SK-N-SH (cell line): ENCODE measurements around the gene PRKX. TPM values are rescaled to one million over a fixed set of nuclear protein-coding genes. Genes with fewer than 3 reads are reported as not detected.
"Not testable (repeated sequence)": the region's sequence is repeated elsewhere in the genome, so short reads cannot be mapped to it uniquely, and the experiment has no call there.

Experiments
- CTCF ChIA-PET: fragments of 300-600, 350-600 bp; formaldehyde crosslinking; extraction: SDS; loops from one replicate; lab custom pipeline; 2021; lab: Yijun Ruan, JAX
- POLR2A ChIA-PET: fragments of 350-600 bp; sonication (Branson Sonifier 250); formaldehyde crosslinking; extraction: SDS; loops from one replicate; lab custom pipeline; 2020; ENCODE audit warnings: antibody characterized with exemption, inconsistent platforms; lab: Yijun Ruan, JAX
- DNase-seq: peaks from one replicate; pipeline ENCODE4 v3.0.0; 2012
- H2AFZ ChIP-seq: fragments of 200-600 bp; sonication (generic); 2 replicates; pipeline ENCODE4 v1.8.1; 2016; ENCODE audit warnings: antibody characterized with exemption, mild to moderate bottlenecking, low read depth
- H3F3A ChIP-seq: fragments of 200-600 bp; sonication (generic); replicated peaks from 2 replicates; pipeline ENCODE3; 2016; ENCODE audit warnings: antibody characterized with exemption, mild to moderate bottlenecking; ENCODE audit not compliant: insufficient read depth
- H3K27ac ChIP-seq, 2 experiments: fragments of 200-500 bp in 1 of 2; fragments of 200-600 bp in 1 of 2; sonication (Bioruptor generic) in 1 of 2; sonication (generic), shearing (Covaris generic) in 1 of 2; 2 replicates each; pipeline versions ENCODE4 v1.5.1 to v1.6.1; 2014 to 2016; ENCODE audit warnings: low read depth in 2 of 2, inconsistent platforms in 1 of 2, low read length in 1 of 2, mild to moderate bottlenecking in 1 of 2, mixed read lengths in 1 of 2
- H3K27me3 ChIP-seq: fragments of 200-600 bp; sonication (generic), shearing (Covaris generic); 2 replicates; pipeline ENCODE4 v1.6.1; 2016; ENCODE audit warnings: mixed run types; ENCODE audit not compliant: insufficient read depth
- H3K36me3 ChIP-seq, 2 experiments: fragments of 200-500 bp in 1 of 2; fragments of 200-600 bp in 1 of 2; sonication (Bioruptor generic) in 1 of 2; sonication (generic) in 1 of 2; replicated peaks in 1 of 2; 2 replicates each; pipeline versions ENCODE3 to v1.5.1; 2014 to 2016; ENCODE audit warnings: low read length in 1 of 2, mild to moderate bottlenecking in 1 of 2; ENCODE audit not compliant: insufficient read depth in 2 of 2, control insufficient read depth in 1 of 2
- H3K4me1 ChIP-seq, 2 experiments: fragments of 200-500 bp in 1 of 2; fragments of 200-600 bp in 1 of 2; sonication (Bioruptor generic) in 1 of 2; sonication (generic), shearing (Covaris generic) in 1 of 2; 2 replicates each; pipeline versions ENCODE4 v1.5.1 to v1.6.1; 2014 to 2016; ENCODE audit warnings: low read depth in 1 of 2, low read length in 1 of 2, mixed run types in 1 of 2; ENCODE audit not compliant: insufficient read depth in 2 of 2, control insufficient read depth in 1 of 2
- H3K4me2 ChIP-seq: fragments of 200-600 bp; sonication (generic), shearing (Covaris generic); 2 replicates; pipeline ENCODE4 v1.6.1; 2017; ENCODE audit warnings: mixed run types
- H3K4me3 ChIP-seq, 2 experiments: fragments of 200-500 bp in 1 of 2; fragments of 200-600 bp in 1 of 2; sonication (Bioruptor generic) in 1 of 2; sonication (generic), shearing (Covaris generic) in 1 of 2; 2 replicates each; pipeline versions ENCODE4 v1.5.1 to v1.8.1; 2014 to 2016; ENCODE audit warnings: low read depth in 2 of 2, inconsistent platforms in 1 of 2, low read length in 1 of 2, mild to moderate bottlenecking in 1 of 2, mixed read lengths in 1 of 2, moderate library complexity in 1 of 2
- H3K79me2 ChIP-seq: fragments of 200-600 bp; sonication (generic); 2 replicates; pipeline ENCODE4 v1.8.1; 2017; ENCODE audit warnings: mild to moderate bottlenecking; ENCODE audit not compliant: insufficient read depth
- H3K9ac ChIP-seq: fragments of 200-600 bp; sonication (generic); 2 replicates; pipeline ENCODE4 v1.6.1; 2017; ENCODE audit warnings: mixed run types
- H3K9me2 ChIP-seq: fragments of 200-600 bp; sonication (generic); 2 replicates; pipeline ENCODE4 v1.6.1; 2017; ENCODE audit warnings: mixed run types
- H3K9me3 ChIP-seq: fragments of 200-600 bp; sonication (generic); 2 replicates; pipeline ENCODE4 v1.6.1; 2017; ENCODE audit warnings: mixed run types, mild to moderate bottlenecking, moderate library complexity
- H4K20me1 ChIP-seq: fragments of 200-600 bp; sonication (generic); 2 replicates; pipeline ENCODE4 v1.6.1; 2017; ENCODE audit warnings: mild to moderate bottlenecking, mixed run types; ENCODE audit not compliant: insufficient read depth
- CHD2 ChIP-seq: fragments of 150-350 bp; IDR thresholded peaks from 2 replicates; pipeline ENCODE4 v1.6.1; 2018; ENCODE audit warnings: low read length; ENCODE audit not compliant: partially characterized antibody
- ELF1 ChIP-seq: IDR thresholded peaks from 2 replicates; pipeline ENCODE4 v1.4.0; 2012
- EP300 ChIP-seq, 2 experiments: IDR thresholded peaks; 2 replicates each; pipeline versions ENCODE4 v1.4.0 to v1.6.1; 2012; ENCODE audit warnings: borderline replicate concordance in 1 of 2, low read depth in 1 of 2, low read length in 1 of 2
- EZH2phosphoT487 ChIP-seq: fragments of 200-600 bp; sonication (generic); IDR thresholded peaks from 2 replicates; pipeline ENCODE4 v1.6.1; 2017; ENCODE audit warnings: low read depth, mixed run types, mild to moderate bottlenecking, antibody characterized with exemption, moderate library complexity, borderline replicate concordance
- FOSL2 ChIP-seq: IDR thresholded peaks from 2 replicates; pipeline ENCODE4 v1.4.0; 2012; ENCODE audit warnings: low read depth, mild to moderate bottlenecking, moderate library complexity, borderline replicate concordance
- GABPA ChIP-seq: IDR thresholded peaks from 2 replicates; pipeline ENCODE4 v1.4.0; 2012; ENCODE audit warnings: low read depth, mild to moderate bottlenecking
- GATA2 ChIP-seq: sonication (generic); formaldehyde crosslinking; IDR thresholded peaks from 2 replicates; pipeline ENCODE4 v1.5.0; 2020; ENCODE audit warnings: mild to moderate bottlenecking, missing genetic modification reagents
- JUND ChIP-seq: IDR thresholded peaks from 2 replicates; pipeline ENCODE4 v1.4.0; 2012
- MAX ChIP-seq: IDR thresholded peaks from 2 replicates; pipeline ENCODE4 v1.4.0; 2012; ENCODE audit warnings: low read depth
- MEF2A ChIP-seq: IDR thresholded peaks from 2 replicates; pipeline ENCODE4 v1.4.0; 2012; ENCODE audit warnings: low read depth, borderline replicate concordance
- MXI1 ChIP-seq: IDR thresholded peaks from 2 replicates; pipeline ENCODE4 v1.6.1; 2012; ENCODE audit warnings: mild to moderate bottlenecking, low read depth, low read length, improper control_type of control experiment
- NFIC ChIP-seq: IDR thresholded peaks from 2 replicates; pipeline ENCODE4 v1.4.0; 2012; ENCODE audit warnings: borderline replicate concordance
- NRF1 ChIP-seq: IDR thresholded peaks from 2 replicates; pipeline ENCODE4 v1.6.1; 2012; ENCODE audit warnings: low read depth, mild to moderate bottlenecking, low read length
- POLR2AphosphoS5 ChIP-seq: IDR thresholded peaks from 2 replicates; pipeline ENCODE4 v1.6.1; 2012; ENCODE audit warnings: low read depth, low read length
- RFX5 ChIP-seq: IDR thresholded peaks from 2 replicates; pipeline ENCODE4 v1.6.1; 2012; ENCODE audit warnings: mild to moderate bottlenecking, improper control_type of control experiment, low read length
- SMC3 ChIP-seq: IDR thresholded peaks from 2 replicates; pipeline ENCODE4 v1.6.1; 2012; ENCODE audit warnings: low read depth, low read length, improper control_type of control experiment
- TEAD4 ChIP-seq: IDR thresholded peaks from 2 replicates; pipeline ENCODE4 v1.4.0; 2012; ENCODE audit warnings: mild to moderate bottlenecking, borderline replicate concordance; ENCODE audit not compliant: insufficient read depth
- USF1 ChIP-seq: IDR thresholded peaks from 2 replicates; pipeline ENCODE4 v1.4.0; 2012; ENCODE audit warnings: low read depth, borderline replicate concordance
- YY1 ChIP-seq: IDR thresholded peaks from 2 replicates; pipeline ENCODE4 v1.4.0; 2012; ENCODE audit warnings: low read depth, mild to moderate bottlenecking
- WGBS: methylation state at CpG from one replicate; pipeline ENCODE4 v1.1.6; 2017; ENCODE audit warnings: low lambda C conversion rate; 5-methylcytosine and 5-hydroxymethylcytosine counted together
- polyA plus RNA-seq, 3 experiments: library from polyadenylated mRNA; depleted of rRNA; stranded (reverse); fragments of >200 nt; gene quantifications; 2 replicates each; pipeline ENCODE4 v1.2.3, GENCODE V29; 2012
- TF ChIP-seq, protein P1 (sequence below): IDR thresholded peaks from 2 replicates; pipeline ENCODE4 v1.4.0; 2012; ENCODE audit warnings: low read depth, borderline replicate concordance

PRKX gene
- polyA plus RNA-seq, 1 of the 3 experiments (the other 2 are of a cell fraction): 6.5 TPM

GRCh38 chrX:3743801-3744439 is 30.5 kb upstream of the PRKX start:
- CTCF ChIA-PET: no interaction called here
- no peak overlapping the region for H3K4me3 ChIP-seq
- no peaks in the 10 kb centered on the region for H3K79me2 ChIP-seq
- H4K20me1 ChIP-seq: no peaks in the 10 kb centered on the region
- H3K9me2 ChIP-seq: no peaks in the 10 kb centered on the region
- TF ChIP-seq RFX5 (no peak), ELF1 (no peak), NFIC (no peak), JUND (no peak), EP300 (IDR thresholded peaks at IDR 0.05; ENCODE audit: borderline replicate concordance in 1 of 2, low read depth in 1 of 2, low read length in 1 of 2) (no peak), EZH2phosphoT487 (no peak)
- TF ChIP-seq, all 33 proteins: peak for 0
- H3K27me3 ChIP-seq: no peaks in the 10 kb centered on the region; the same call in 1 of the 2 replicates
- no peaks in the 10 kb centered on the region for H3K4me1 ChIP-seq
- POLR2A ChIA-PET: no interaction called here
- H3K4me2 ChIP-seq: no peak overlapping the region
- no peak for DNase-seq
- H3K9ac ChIP-seq: no peak overlapping the region
- H3F3A ChIP-seq: no peaks in the 10 kb centered on the region
- 3% methylated on average over 8 of the region's 8 CpGs for WGBS
- H3K27ac ChIP-seq: no peak overlapping the region
- H3K36me3 ChIP-seq: no peaks in the 10 kb centered on the region
- H3K9me3 ChIP-seq: 0 out of 2 replicates have a peak, but pooled peaks cover 5% of the 10 kb centered on the region
- H2AFZ ChIP-seq: no peak overlapping the region

DNA sequence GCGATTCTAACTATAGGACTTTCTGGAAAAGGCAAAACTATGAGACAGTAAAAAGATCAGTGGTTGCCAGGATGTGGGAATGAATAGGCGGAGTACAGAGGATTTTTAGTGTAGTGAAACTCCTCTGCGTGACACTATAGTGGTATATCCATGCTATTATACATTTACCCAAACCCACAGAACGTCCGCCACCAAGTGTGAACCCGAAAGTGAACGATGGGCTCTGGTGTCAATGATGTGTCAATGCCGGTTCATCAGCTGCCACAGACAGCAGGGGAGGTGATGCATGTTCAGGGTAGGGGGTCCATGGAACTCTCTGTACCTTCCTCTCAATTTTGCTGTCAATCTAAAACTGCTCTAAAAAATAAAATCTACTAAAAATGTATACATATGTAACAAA is 27.5 kb upstream of the PRKX start:
- H3K4me3 ChIP-seq, H3K4me2 ChIP-seq, H3K27me3 ChIP-seq, H3K9me3 ChIP-seq, CTCF ChIA-PET, H3K9me2 ChIP-seq, H3K9ac ChIP-seq, H3K36me3 ChIP-seq, H3K27ac ChIP-seq, H4K20me1 ChIP-seq, POLR2A ChIA-PET, DNase-seq, H3F3A ChIP-seq, H3K4me1 ChIP-seq, H3K79me2 ChIP-seq, H2AFZ ChIP-seq: not testable (repeated sequence)
- 66% methylated on average over 8 of the region's 8 CpGs for WGBS

DNA sequence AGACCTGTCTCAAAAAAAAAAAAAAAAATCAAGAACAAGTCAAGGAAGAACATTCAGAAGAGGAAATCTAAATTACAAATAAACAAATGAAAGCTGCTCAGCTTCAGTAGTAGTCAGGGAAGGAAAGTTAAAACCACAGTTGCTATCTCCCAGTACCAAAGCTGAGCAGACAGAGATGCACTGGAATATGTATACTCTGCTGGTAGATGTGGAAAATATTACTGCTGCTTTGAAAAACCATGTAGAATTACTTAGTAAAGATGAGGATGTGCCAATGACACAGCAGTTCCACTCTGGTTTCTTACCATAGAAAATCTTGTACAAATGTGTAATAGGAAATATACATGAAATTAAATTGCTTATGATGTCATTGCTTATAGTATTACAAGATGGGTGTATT is 25.1 kb upstream of the PRKX start:
- H2AFZ ChIP-seq: no peak overlapping the region
- no peaks in the 10 kb centered on the region for H3K27me3 ChIP-seq
- H3K9ac ChIP-seq: no peak overlapping the region
- no peaks in the 10 kb centered on the region for H4K20me1 ChIP-seq
- no peak overlapping the region for H3K27ac ChIP-seq
- H3K4me3 ChIP-seq: no peak overlapping the region
- DNase-seq: no peak
- no peaks in the 10 kb centered on the region for H3K9me2 ChIP-seq
- H3K9me3 ChIP-seq: 0 out of 2 replicates have a peak, but pooled peaks cover 5% of the 10 kb centered on the region
- ChIA-PET POLR2A (no interaction called here), CTCF (no interaction called here)
- H3K4me2 ChIP-seq: no peak overlapping the region
- H3K4me1 ChIP-seq: no peaks in the 10 kb centered on the region
- no peaks in the 10 kb centered on the region for H3F3A ChIP-seq
- no peaks in the 10 kb centered on the region for H3K79me2 ChIP-seq
- no peaks in the 10 kb centered on the region for H3K36me3 ChIP-seq
- TF ChIP-seq EZH2phosphoT487 (no peak), FOSL2 (no peak), SMC3 (no peak), MEF2A (no peak), NRF1 (no peak), CHD2 (no peak), TEAD4 (no peak), MXI1 (no peak), USF1 (no peak), GATA2 (CRISPR knock-in tag) (no peak), POLR2AphosphoS5 (no peak), GABPA (no peak), YY1 (no peak), MAX (no peak), JUND (no peak), NFIC (no peak)
- TF ChIP-seq, protein P1, sequence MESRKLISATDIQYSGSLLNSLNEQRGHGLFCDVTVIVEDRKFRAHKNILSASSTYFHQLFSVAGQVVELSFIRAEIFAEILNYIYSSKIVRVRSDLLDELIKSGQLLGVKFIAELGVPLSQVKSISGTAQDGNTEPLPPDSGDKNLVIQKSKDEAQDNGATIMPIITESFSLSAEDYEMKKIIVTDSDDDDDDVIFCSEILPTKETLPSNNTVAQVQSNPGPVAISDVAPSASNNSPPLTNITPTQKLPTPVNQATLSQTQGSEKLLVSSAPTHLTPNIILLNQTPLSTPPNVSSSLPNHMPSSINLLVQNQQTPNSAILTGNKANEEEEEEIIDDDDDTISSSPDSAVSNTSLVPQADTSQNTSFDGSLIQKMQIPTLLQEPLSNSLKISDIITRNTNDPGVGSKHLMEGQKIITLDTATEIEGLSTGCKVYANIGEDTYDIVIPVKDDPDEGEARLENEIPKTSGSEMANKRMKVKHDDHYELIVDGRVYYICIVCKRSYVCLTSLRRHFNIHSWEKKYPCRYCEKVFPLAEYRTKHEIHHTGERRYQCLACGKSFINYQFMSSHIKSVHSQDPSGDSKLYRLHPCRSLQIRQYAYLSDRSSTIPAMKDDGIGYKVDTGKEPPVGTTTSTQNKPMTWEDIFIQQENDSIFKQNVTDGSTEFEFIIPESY: no peak
